CMK (cell line): ENCODE results near the gene KRTAP12-1.
"Not testable (repeated sequence)": the region's sequence is repeated elsewhere in the genome, so short reads cannot be mapped to it uniquely, and the experiment has no call there.

Source experiments
- DNase-seq: peaks from one replicate; pipeline ENCODE4 v3.0.0-alpha.2; 2010; ENCODE audit warnings: low read depth

KRTAP12-1 gene

GRCh38 chr21:44697811-44698734 lies 16.1 kb upstream of the KRTAP12-1 start:
- no peak for DNase-seq

- DNase-seq: not testable (repeated sequence)
Observed at GRCh38 chr21:44697172-44697810, 15.3 kb upstream of the KRTAP12-1 start, which contains the start of gene KRTAP10-12. KRTAP10-12 (plus strand) TSS chr21:44697172; CDS start chr21:44697202, 30 bp downstream.

GRCh38 chr21:44696572-44696971 lies 14.6 kb upstream of the KRTAP12-1 start:
- no peak for DNase-seq

- no peak for DNase-seq
Observed at GRCh38 chr21:44695641-44696040, 13.7 kb upstream of the KRTAP12-1 start.

GRCh38 chr21:44695184-44695583 lies 13.2 kb upstream of the KRTAP12-1 start:
- DNase-seq: no peak

GRCh38 chr21:44694776-44695175 lies 12.8 kb upstream of the KRTAP12-1 start:
- no peak for DNase-seq

- no peak for DNase-seq
Observed at GRCh38 chr21:44692798-44693512, 11.0 kb upstream of the KRTAP12-1 start.

- DNase-seq: no peak
Observed at GRCh38 chr21:44691686-44692085, 9.7 kb upstream of the KRTAP12-1 start.

GRCh38 chr21:44689740-44690139 lies 7.8 kb upstream of the KRTAP12-1 start:
- DNase-seq: not testable (repeated sequence)

- no peak for DNase-seq
Observed at GRCh38 chr21:44687671-44688070, 5.7 kb upstream of the KRTAP12-1 start.

GRCh38 chr21:44686843-44687561 lies 5.0 kb upstream of the KRTAP12-1 start:
- no peak for DNase-seq

- no peak for DNase-seq
Observed at GRCh38 chr21:44686000-44686781, 4.2 kb upstream of the KRTAP12-1 start.

GRCh38 chr21:44685050-44685449 lies 3.1 kb upstream of the KRTAP12-1 start:
- not testable (repeated sequence) for DNase-seq

- no peak for DNase-seq
Observed at GRCh38 chr21:44684483-44684882, 2.5 kb upstream of the KRTAP12-1 start.

GRCh38 chr21:44684077-44684476 lies 2.1 kb upstream of the KRTAP12-1 start:
- DNase-seq: no peak

GRCh38 chr21:44682580-44683151 lies 703 bp upstream of the KRTAP12-1 start:
- no peak for DNase-seq

- no peak for DNase-seq
Observed at GRCh38 chr21:44681152-44681551, 811 bp downstream of the KRTAP12-1 start.

- no peak for DNase-seq
Observed at GRCh38 chr21:44677881-44678280, 4.1 kb downstream of the KRTAP12-1 start.

- no peak for DNase-seq
Observed at GRCh38 chr21:44671911-44672310, 10.1 kb downstream of the KRTAP12-1 start.

- DNase-seq: no peak
Observed at GRCh38 chr21:44670642-44671432, 11.1 kb downstream of the KRTAP12-1 start.
